Prostate gland (tissue), 2 donors: ENCODE results near the gene WWOX. TPM values are rescaled to one million over a fixed set of nuclear protein-coding genes. Genes with fewer than 3 reads are reported as not detected.

Experiments
- DNase-seq: peaks from one replicate; pipeline ENCODE4 v3.0.0-alpha.2; 2019; ENCODE audit warnings: low spot score
- H3K27ac ChIP-seq, 2 donors: fragments of 200-600 bp; sonication (generic); 2 replicates each; pipeline ENCODE4 v1.5.1; 2017 to 2019
- H3K27me3 ChIP-seq: fragments of 200-600 bp; sonication (generic); replicated peaks from 2 replicates; pipeline ENCODE4 v1.5.1; 2019; ENCODE audit not compliant: insufficient read depth
- H3K36me3 ChIP-seq, 2 donors: fragments of 200-600 bp; sonication (generic); 1 replicate in 1 of 2; 2 replicates in 1 of 2; pipeline versions ENCODE4 v1.5.1 to v1.8.1; 2017 to 2019
- H3K4me1 ChIP-seq: fragments of 200-600 bp; sonication (generic); replicated peaks from 2 replicates; pipeline ENCODE4 v1.5.1; 2019
- H3K4me3 ChIP-seq, 2 donors: fragments of 200-600 bp; sonication (generic); 2 replicates each; pipeline ENCODE4 v1.5.1; 2017 to 2019
- H3K9me3 ChIP-seq: fragments of 200-600 bp; sonication (generic); 2 replicates; pipeline ENCODE4 v1.5.1; 2017
- CTCF ChIP-seq, 4 experiments: fragments of 200-600 bp in 2 of 4; fragments of 450-650 bp in 2 of 4; sonication (generic) in 2 of 4; IDR thresholded peaks; 1 replicate in 3 of 4; 2 replicates in 1 of 4; pipeline ENCODE4 v1.5.1; 2016 to 2019; ENCODE audit warnings: antibody characterized with exemption in 4 of 4, mild to moderate bottlenecking in 2 of 4, moderate library complexity in 2 of 4
- POLR2A ChIP-seq: fragments of 450-650 bp; IDR thresholded peaks from one replicate; pipeline ENCODE4 v1.6.1; 2016; ENCODE audit warnings: antibody characterized with exemption, mild to moderate bottlenecking
- POLR2AphosphoS5 ChIP-seq: sonication (generic); formaldehyde crosslinking; IDR thresholded peaks from one replicate; pipeline ENCODE4 v1.6.1; 2017; ENCODE audit warnings: antibody characterized with exemption
- WGBS: methylation state at CpG from one replicate; pipeline ENCODE4 v1.1.5; 2018; 5-methylcytosine and 5-hydroxymethylcytosine counted together
- intact Hi-C: fragments of 100-400 bp; cut with DNase I; formaldehyde crosslinking; loops from one replicate; pipeline ENCODE4 v1.14.2; 2022
- total RNA-seq, 2 donors: library from RNA; depleted of rRNA; stranded (reverse); fragments of >200 nt; gene quantifications; one replicate each; pipeline ENCODE4 v1.1.0, GENCODE V29; 2016

The WWOX gene
- total RNA-seq, 2 donors from 2014 or later: 93.2 to 99.4 TPM

DNA sequence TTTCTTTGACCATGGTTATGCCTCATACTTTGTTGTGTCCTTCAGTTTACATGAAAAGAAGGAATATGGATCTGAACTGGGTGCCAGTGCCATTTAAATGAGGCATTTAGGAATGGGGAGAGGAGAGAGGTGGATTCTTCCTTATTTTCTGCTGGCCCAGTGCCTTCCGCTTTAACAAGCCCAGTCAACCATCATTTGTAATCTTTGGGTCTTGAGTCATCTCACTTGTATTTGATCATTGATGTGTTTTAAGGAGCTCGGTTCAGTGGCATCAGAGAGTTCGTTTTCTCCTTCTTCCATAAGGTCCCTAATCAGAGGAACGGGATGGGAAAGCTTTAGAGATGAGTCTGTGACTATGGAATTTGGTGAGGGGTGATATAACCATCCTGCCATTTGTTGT, 334.9 kb downstream of the WWOX start:
- no peak for DNase-seq
- intact Hi-C loops: no loop called here
- Histone ChIP-seq H3K36me3 (no peaks in the 10 kb centered on the region), H3K4me1 (no peaks in the 10 kb centered on the region), H3K27ac (no peak overlapping the region), H3K9me3 (no peaks in the 10 kb centered on the region), H3K4me3 (no peak overlapping the region), H3K27me3 (no peaks in the 10 kb centered on the region)
- TF ChIP-seq CTCF (IDR thresholded peaks at IDR 0.05) (no peak), POLR2AphosphoS5 (no peak), POLR2A (no peak)
- WGBS: over 99% methylated on average over 4 of the region's 4 CpGs

- no peak overlapping the region for H3K27ac ChIP-seq
- no peak for DNase-seq
- intact Hi-C loops: no loop called here
- no peak overlapping the region for H3K4me3 ChIP-seq
- TF ChIP-seq POLR2AphosphoS5: no peak
- no peak for TF ChIP-seq CTCF (IDR thresholded peaks at IDR 0.05)
- TF ChIP-seq POLR2A: no peak
- H3K27me3 ChIP-seq: no peaks in the 10 kb centered on the region
- H3K4me1 ChIP-seq: no peaks in the 10 kb centered on the region
- WGBS: 96% methylated on average over 4 of the region's 4 CpGs
- H3K9me3 ChIP-seq: no peaks in the 10 kb centered on the region
- no peaks in the 10 kb centered on the region for H3K36me3 ChIP-seq
These were observed 335.8 kb downstream of the WWOX start for GRCh38 chr16:78435260-78435659.

DNA sequence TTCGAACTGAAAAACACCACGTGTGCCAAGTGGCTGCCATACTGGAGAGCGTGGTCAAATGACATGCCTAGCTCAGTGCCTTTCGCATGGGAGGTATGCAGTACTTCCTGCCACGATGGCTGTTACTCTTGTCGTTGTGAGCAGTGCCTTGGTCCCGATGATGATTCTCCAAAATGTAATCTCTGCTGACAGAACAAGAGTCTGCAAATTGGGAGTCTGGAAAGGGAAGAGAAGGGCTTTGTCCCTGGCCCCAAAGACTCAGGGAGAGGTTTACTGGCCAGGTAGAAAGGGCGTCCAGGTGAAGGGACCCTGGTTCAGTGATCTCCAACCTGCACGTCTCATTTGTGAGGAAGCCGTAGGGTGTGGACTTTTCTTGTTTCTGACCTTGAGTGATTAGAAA, 336.6 kb downstream of the WWOX start:
- no peaks in the 10 kb centered on the region for H3K36me3 ChIP-seq
- H3K27me3 ChIP-seq: no peaks in the 10 kb centered on the region
- no peak overlapping the region for H3K4me3 ChIP-seq
- 97% methylated on average over 10 of the region's 10 CpGs for whole genome bisulfite sequencing
- H3K27ac ChIP-seq: no peak overlapping the region
- no peak for TF ChIP-seq POLR2A
- TF ChIP-seq CTCF (IDR thresholded peaks at IDR 0.05): no peak
- TF ChIP-seq POLR2AphosphoS5: no peak
- H3K9me3 ChIP-seq: no peaks in the 10 kb centered on the region
- intact Hi-C loops: no loop called here
- no peak for DNase-seq
- H3K4me1 ChIP-seq: no peaks in the 10 kb centered on the region

DNA sequence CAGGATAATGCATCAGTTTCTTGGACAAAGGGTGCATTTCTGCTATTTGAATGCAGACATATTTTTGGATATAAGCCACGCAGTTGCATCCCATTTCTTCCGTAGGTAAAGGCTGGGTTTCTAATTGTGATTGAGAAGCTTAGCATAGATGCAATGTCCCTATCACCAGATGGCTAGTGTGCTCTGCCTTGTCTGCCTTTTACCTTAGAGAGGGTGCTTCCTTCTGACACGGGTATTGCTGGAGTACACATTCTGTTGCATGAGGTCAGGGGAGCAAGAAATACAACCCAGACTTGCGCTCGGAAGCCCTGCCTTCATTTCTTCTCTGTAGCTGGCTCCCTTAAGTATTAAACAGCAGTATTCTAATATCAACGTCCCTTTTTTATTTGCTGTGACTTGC, 337.4 kb downstream of the WWOX start:
- no peaks in the 10 kb centered on the region for H3K27me3 ChIP-seq
- intact Hi-C loops: no loop called here
- no peak overlapping the region for H3K27ac ChIP-seq
- H3K4me3 ChIP-seq: no peak overlapping the region
- no peaks in the 10 kb centered on the region for H3K4me1 ChIP-seq
- no peak for TF ChIP-seq CTCF (IDR thresholded peaks at IDR 0.05)
- no peak for TF ChIP-seq POLR2A
- TF ChIP-seq POLR2AphosphoS5: no peak
- WGBS: 83% methylated on average over 6 of the region's 6 CpGs
- H3K9me3 ChIP-seq: no peaks in the 10 kb centered on the region
- no peaks in the 10 kb centered on the region for H3K36me3 ChIP-seq
- no peak for DNase-seq

DNA sequence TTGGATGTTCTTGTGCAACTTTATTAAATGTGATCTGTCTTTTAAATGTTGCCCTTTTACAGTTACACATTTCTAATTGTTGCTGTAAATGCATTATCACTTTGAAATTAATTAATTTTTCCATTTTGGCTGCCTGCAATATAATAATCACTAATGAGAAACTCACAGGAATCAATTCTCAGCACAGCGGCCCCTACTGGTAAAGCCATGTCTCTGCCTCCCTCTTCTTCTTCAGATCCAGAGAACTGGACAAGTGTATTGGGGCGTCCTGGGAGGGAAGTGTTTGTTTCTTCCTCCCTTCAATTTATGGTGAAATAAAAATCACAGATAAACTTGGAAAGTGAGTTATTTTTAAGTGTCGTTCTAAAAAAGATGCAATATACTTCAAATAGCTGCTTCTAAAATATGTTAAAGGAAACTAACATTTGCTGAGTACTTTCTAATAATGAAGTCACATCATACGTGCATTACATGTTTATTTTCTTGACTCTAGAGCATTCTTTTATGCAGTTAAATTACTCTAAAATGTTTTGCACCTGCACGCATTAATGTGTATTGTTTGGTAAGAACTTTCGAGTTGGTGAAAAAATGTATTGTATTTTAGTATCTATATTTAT, 338.0 kb downstream of the WWOX start:
- no peak overlapping the region for H3K4me3 ChIP-seq
- H3K27ac ChIP-seq: no peak overlapping the region
- no peak for TF ChIP-seq POLR2AphosphoS5
- peak; percentile 36 to 55 (median 44) for TF ChIP-seq CTCF (IDR thresholded peaks at IDR 0.05)
- no peaks in the 10 kb centered on the region for H3K9me3 ChIP-seq
- no peaks in the 10 kb centered on the region for H3K36me3 ChIP-seq
- intact Hi-C loops: no loop called here
- WGBS: 63% methylated on average over 6 of the region's 6 CpGs
- H3K4me1 ChIP-seq: no peaks in the 10 kb centered on the region
- no peak for DNase-seq
- H3K27me3 ChIP-seq: no peaks in the 10 kb centered on the region
